ENCODE results near the gene PRIM2. TPM values are rescaled to one million over a fixed set of nuclear protein-coding genes. Genes with fewer than 3 reads are reported as not detected.
A peak's percentile ranks its signal among the peaks of the same experiment; 100 is the strongest.
"Not testable (repeated sequence)": the region's sequence is repeated elsewhere in the genome, so short reads cannot be mapped to it uniquely, and the experiment has no call there.

The PRIM2 gene
- total and polyA plus RNA-seq, 2 donors (not counting 1 experiment from before 2014, with no cell fraction given), result 28.0 to 59.9 TPM

GRCh38 chr6:57432157-57432556 lies 114.7 kb downstream of the PRIM2 start:
- peak; percentile 75 to 78 for DNase-seq (ENCODE audit: low read depth in 2 of 2)
- peak overlapping the region; percentile 23 for H3K4me2 ChIP-seq (ENCODE audit: extremely low read depth, insufficient read depth, low read length)

GRCh38 chr6:57432919-57433684 lies 115.7 kb downstream of the PRIM2 start:
- H3K27me3 ChIP-seq (ENCODE audit: control insufficient read depth, insufficient read depth, low read length), result no peaks in the 10 kb centered on the region
- peak in 1 of 2 donors; percentile 10 for DNase-seq (ENCODE audit: low read depth in 2 of 2)
- H3K9me3 ChIP-seq (ENCODE audit: control insufficient read depth, insufficient read depth, low read depth, low read length), result no peaks in the 10 kb centered on the region
- H3K9ac ChIP-seq (ENCODE audit: insufficient read depth, low read length), result no peak overlapping the region
- H3K4me1 ChIP-seq (ENCODE audit: control insufficient read depth, extremely low read depth, insufficient read depth, low read length), result peaks cover 10% of the 10 kb centered on the region
- H3K36me3 ChIP-seq (ENCODE audit: control insufficient read depth, insufficient read depth, low read length), result no peaks in the 10 kb centered on the region
- TF ChIP-seq EZH2 (IDR thresholded peaks at IDR 0.05; ENCODE audit: low read length, missing control alignments) (no peak), CTCF (conservative IDR thresholded peaks at IDR 0.05 in 1 of 2, IDR thresholded peaks at IDR 0.05 in 1 of 2; ENCODE audit: low read depth in 1 of 2, low read length in 2 of 2) (no peak)
- H3K27ac ChIP-seq (ENCODE audit: insufficient read depth, low read length), result peak overlapping the region; percentile 71
- H2AFZ ChIP-seq (ENCODE audit: low read length), result no peak overlapping the region
- no peak overlapping the region for H3K4me2 ChIP-seq (ENCODE audit: extremely low read depth, insufficient read depth, low read length)
- H3K79me2 ChIP-seq (ENCODE audit: control insufficient read depth, insufficient read depth, low read length), result peaks cover 2% of the 10 kb centered on the region
- H3K4me3 ChIP-seq (replicated peaks in 1 of 4; ENCODE audit: control extremely low read depth in 1 of 4, insufficient read depth in 1 of 4, low read depth in 3 of 4, low read length in 4 of 4), result no peak overlapping the region
- H4K20me1 ChIP-seq (ENCODE audit: control insufficient read depth, extremely low read depth, insufficient read depth, low read length), result no peaks in the 10 kb centered on the region

More at GRCh38 chr6:57432157-57432556, 114.7 kb downstream of the PRIM2 start:
- no peak for TF ChIP-seq CTCF (conservative IDR thresholded peaks at IDR 0.05 in 1 of 2, IDR thresholded peaks at IDR 0.05 in 1 of 2; ENCODE audit: low read depth in 1 of 2, low read length in 2 of 2)
- no peak for TF ChIP-seq EZH2 (IDR thresholded peaks at IDR 0.05; ENCODE audit: low read length, missing control alignments)
- peak overlapping the region in 1 of 4 experiments; percentile 6 for H3K4me3 ChIP-seq (replicated peaks in 1 of 4; ENCODE audit: control extremely low read depth in 1 of 4, insufficient read depth in 1 of 4, low read depth in 3 of 4, low read length in 4 of 4)
- peak overlapping the region; percentile 71 for H3K27ac ChIP-seq (ENCODE audit: insufficient read depth, low read length)
- peaks cover 2% of the 10 kb centered on the region for H3K79me2 ChIP-seq (ENCODE audit: control insufficient read depth, insufficient read depth, low read length)
- no peaks in the 10 kb centered on the region for H3K9me3 ChIP-seq (ENCODE audit: control insufficient read depth, insufficient read depth, low read depth, low read length)
- no peaks in the 10 kb centered on the region for H4K20me1 ChIP-seq (ENCODE audit: control insufficient read depth, extremely low read depth, insufficient read depth, low read length)
- no peak overlapping the region for H2AFZ ChIP-seq (ENCODE audit: low read length)
- no peak overlapping the region for H3K9ac ChIP-seq (ENCODE audit: insufficient read depth, low read length)
- no peaks in the 10 kb centered on the region for H3K27me3 ChIP-seq (ENCODE audit: control insufficient read depth, insufficient read depth, low read length)
- no peaks in the 10 kb centered on the region for H3K36me3 ChIP-seq (ENCODE audit: control insufficient read depth, insufficient read depth, low read length)
- H3K4me1 ChIP-seq (ENCODE audit: control insufficient read depth, extremely low read depth, insufficient read depth, low read length), result peaks cover 10% of the 10 kb centered on the region

GRCh38 chr6:57433790-57434189 lies 116.4 kb downstream of the PRIM2 start:
- H4K20me1 ChIP-seq (ENCODE audit: control insufficient read depth, extremely low read depth, insufficient read depth, low read length); H3K36me3 ChIP-seq (ENCODE audit: control insufficient read depth, insufficient read depth, low read length); H2AFZ ChIP-seq (ENCODE audit: low read length); H3K4me3 ChIP-seq (replicated peaks in 1 of 4; ENCODE audit: control extremely low read depth in 1 of 4, insufficient read depth in 1 of 4, low read depth in 3 of 4, low read length in 4 of 4); H3K79me2 ChIP-seq (ENCODE audit: control insufficient read depth, insufficient read depth, low read length); DNase-seq (ENCODE audit: low read depth in 2 of 2); H3K9me3 ChIP-seq (ENCODE audit: control insufficient read depth, insufficient read depth, low read depth, low read length); H3K9ac ChIP-seq (ENCODE audit: insufficient read depth, low read length); H3K27me3 ChIP-seq (ENCODE audit: control insufficient read depth, insufficient read depth, low read length); H3K4me2 ChIP-seq (ENCODE audit: extremely low read depth, insufficient read depth, low read length): not testable (repeated sequence)
- H3K27ac ChIP-seq (ENCODE audit: insufficient read depth, low read length), result peak overlapping the region; percentile 26
- H3K4me1 ChIP-seq (ENCODE audit: control insufficient read depth, extremely low read depth, insufficient read depth, low read length), result peaks cover 10% of the 10 kb centered on the region

Data from fibroblast of lung (primary cell).